HS-27A (cell line): Measurements from ENCODE around the gene ADIPOR2.
"Not testable (repeated sequence)": the region's sequence is repeated elsewhere in the genome, so short reads cannot be mapped to it uniquely, and the experiment has no call there.

Source experiments
- DNase-seq: peaks from one replicate; pipeline ENCODE4 v3.0.0-alpha.2; 2012; ENCODE audit warnings: low read depth, missing footprints

The ADIPOR2 gene

GRCh38 chr12:1705774-1706631 is 15.1 kb downstream of the ADIPOR2 start:
- DNase-seq, result no peak

- no peak for DNase-seq
These were observed 15.7 kb downstream of the ADIPOR2 start for GRCh38 chr12:1706632-1706980.

DNA sequence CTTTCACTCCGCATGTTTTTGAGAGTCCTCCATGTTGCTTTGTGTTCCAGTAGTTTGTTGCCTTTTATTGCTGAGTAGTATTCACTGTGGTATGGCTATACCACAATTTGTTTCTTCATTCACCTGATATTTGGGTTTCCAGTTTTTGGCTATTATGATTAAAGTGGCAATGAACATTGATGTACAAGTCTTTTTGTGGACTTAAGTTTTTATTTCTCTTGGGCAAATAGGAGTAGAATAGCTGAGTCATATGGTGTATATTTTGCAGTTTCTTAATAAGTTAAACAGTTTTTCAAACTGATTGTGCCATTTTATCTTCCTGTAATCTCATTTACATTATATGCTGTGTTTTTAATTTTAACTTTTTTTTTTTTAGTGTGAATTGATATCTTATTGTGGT is 16.2 kb downstream of the ADIPOR2 start:
- no peak for DNase-seq

GRCh38 chr12:1709968-1710367 is 19.1 kb downstream of the ADIPOR2 start:
- not testable (repeated sequence) for DNase-seq

DNA sequence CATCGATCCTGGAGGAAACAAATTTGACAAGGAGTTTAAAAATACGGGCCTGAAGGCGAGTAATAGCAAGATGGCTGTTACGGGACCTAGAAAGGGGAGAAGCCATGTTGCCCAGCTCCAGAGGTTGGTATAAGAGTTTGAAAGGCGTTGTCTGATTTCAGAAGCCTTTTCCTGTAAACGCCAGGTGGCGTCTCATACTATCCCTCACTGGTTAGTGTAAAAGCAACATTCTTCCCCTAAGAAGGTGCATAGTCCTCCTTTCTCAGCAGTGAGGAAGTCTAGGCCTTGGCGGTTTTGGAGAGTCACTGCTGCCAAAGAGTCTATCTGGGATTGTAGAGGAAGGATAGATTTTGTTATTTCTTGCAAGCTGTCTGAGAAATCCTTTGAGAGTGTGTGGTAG is 20.0 kb downstream of the ADIPOR2 start:
- DNase-seq, result not testable (repeated sequence)

GRCh38 chr12:1711536-1712211 is 20.8 kb downstream of the ADIPOR2 start:
- not testable (repeated sequence) for DNase-seq

GRCh38 chr12:1712305-1712704 is 21.4 kb downstream of the ADIPOR2 start:
- DNase-seq, result not testable (repeated sequence)

DNA sequence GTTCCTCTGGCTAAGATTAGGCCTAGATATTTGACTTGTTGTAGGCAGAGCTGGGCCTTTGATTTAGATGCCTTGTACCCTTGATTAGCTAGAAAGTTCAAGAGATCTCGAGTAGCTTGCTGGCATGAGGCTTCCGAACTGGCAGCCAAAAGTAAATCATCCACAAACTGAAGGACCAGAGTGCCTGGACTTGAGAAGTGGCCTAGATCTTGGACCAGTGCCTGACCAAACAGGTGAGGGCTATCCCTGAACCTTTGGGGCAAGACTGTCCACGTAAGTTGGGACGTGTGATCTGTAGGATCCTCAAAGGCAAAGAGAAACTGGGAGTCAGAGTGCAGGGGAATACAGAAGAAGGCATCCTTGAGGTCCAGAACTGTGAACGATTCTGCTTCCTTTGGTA is 22.0 kb downstream of the ADIPOR2 start:
- not testable (repeated sequence) for DNase-seq

GRCh38 chr12:1713783-1714348 is 23.0 kb downstream of the ADIPOR2 start:
- DNase-seq, result not testable (repeated sequence)

- not testable (repeated sequence) for DNase-seq
These were observed 24.6 kb downstream of the ADIPOR2 start for GRCh38 chr12:1715459-1715858.

DNA sequence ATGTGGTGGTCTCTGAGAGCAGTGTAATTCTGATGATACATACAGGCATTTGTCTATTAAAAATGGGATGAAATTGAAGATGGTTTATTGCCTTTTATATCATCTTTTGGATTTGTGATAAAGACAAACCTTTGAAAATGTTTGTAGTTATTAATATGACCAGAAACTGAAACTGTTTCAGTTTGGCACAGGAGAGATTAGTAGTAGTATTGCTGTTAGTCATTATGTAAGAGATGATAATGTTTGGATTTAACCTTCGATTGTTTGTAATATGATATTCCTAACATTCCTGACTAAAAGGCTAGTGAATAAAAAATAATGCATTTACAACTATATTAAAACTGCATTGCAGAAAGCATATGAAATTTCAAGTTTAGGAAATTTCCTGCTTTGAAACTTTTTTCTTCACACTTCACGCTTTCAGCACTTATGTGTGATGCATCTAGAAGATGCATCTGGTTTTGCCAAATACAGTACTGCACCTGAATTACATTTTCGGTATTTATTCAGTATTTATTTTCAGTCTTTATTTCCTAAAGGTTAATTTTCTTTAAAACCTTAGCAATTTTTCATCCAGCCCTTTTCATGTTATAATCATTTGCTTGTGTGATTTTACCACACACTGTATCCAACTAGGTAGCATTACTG is 25.5 kb downstream of the ADIPOR2 start:
- no peak for DNase-seq

DNA sequence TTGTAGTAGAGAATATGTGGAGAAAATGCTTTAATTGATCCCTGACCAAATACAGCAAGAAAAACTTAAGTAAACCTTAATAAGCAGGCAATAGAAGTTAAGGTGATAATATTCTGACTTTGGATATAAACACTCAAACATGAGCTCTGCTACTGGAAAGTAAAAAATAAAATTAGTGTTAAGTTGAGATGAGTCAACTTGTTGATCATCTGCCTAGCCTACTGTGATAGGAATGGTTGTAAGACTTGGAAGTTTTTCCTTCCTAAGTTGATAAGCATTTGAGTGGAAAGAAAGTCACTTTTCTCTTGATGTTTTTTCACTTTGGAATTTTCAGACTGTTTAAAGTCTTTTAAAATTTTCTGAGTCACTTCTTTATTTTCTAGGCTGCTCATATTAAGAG is 26.0 kb downstream of the ADIPOR2 start:
- DNase-seq, result no peak

GRCh38 chr12:1719139-1719538 is 28.3 kb downstream of the ADIPOR2 start:
- no peak for DNase-seq

GRCh38 chr12:1720494-1720893 is 29.6 kb downstream of the ADIPOR2 start:
- no peak for DNase-seq

DNA sequence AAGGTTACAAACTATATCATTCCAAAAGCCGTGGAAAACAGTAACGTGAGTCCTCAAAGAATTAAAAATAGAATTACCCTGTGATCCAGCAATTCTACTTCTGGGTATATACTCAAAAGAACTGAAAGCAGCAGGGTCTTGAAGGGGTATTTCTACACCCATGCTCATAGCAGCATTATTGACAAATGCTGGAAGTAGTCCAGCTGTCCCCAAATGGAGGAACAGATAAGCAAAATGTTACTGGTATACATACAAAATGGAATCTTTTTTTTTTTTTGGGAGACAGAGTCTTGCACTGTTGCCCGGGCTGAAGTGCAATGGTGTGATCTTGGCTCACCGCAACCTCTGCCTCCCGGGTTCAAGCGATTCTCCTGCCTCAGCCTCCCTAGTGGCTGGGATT is 32.9 kb downstream of the ADIPOR2 start:
- no peak for DNase-seq

DNA sequence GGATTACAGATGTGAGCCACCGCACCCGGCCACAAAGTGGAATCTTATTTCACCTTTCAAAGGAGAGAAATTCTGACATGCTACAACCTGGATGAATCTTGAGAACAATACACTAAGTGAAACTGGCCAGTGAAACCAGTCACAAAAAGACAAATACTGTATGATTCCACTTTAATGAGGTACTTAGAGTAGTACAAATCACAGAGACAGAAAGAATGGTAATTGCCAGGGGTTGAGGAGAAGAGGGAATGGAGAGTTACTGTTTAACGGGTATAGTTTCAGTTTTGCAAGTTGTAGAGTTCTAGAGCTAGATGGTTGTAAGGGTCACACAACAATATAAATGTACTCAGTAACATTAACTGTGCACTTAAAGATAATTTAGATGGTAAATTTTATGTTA is 33.4 kb downstream of the ADIPOR2 start:
- no peak for DNase-seq

GRCh38 chr12:1726753-1727152 is 35.9 kb downstream of the ADIPOR2 start:
- DNase-seq, result no peak

GRCh38 chr12:1728824-1729223 is 38.0 kb downstream of the ADIPOR2 start:
- DNase-seq, result no peak

DNA sequence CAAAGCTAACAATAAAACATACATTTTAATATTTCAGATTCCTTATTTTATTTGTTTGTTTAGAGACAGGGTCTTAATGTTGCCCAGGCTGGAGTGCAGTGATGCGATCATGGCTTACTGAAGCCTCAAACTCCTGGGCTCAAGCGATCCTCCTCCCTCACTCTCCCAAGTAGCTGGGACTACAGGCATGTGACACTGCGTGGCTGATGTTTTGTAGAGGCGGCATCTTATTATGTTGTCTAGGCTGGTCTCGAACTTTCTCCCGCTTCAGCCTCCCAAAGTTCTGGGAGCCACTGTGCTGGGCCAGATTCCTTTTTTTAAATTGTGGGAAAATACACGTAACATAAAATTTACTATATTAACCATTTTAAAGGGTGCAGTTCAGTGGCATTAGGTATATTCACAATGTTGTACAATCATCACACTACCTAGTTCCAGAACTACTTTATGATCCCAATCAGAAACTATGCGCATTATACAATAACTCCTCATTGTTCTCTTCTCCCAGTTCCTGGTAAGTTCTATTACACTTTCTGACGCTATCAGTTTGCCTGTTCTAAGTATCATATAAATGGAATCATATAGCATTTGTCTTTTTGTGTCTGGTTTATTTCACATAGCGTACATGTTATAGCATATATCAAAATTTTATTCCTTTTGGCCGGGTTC is 40.3 kb downstream of the ADIPOR2 start:
- DNase-seq, result no peak

DNA sequence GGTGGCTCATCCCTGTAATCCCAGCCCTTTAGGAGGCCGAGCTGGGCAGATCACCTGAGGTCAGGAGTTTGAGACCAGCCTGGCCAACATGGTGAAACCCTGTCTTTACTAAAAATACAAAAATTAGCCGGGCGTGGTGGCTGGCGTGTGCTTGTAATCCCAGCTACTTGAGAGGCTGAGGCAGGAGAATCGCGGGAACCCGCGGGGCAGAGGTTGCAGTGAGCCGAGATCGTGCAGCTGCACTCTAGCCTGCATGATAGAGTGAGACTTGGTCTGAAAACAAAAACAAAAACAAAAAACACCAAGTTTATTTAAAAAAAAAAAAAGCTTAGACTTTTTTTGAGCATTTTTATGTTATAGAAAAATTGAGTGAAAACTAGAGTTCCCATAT is 40.8 kb downstream of the ADIPOR2 start:
- not testable (repeated sequence) for DNase-seq

DNA sequence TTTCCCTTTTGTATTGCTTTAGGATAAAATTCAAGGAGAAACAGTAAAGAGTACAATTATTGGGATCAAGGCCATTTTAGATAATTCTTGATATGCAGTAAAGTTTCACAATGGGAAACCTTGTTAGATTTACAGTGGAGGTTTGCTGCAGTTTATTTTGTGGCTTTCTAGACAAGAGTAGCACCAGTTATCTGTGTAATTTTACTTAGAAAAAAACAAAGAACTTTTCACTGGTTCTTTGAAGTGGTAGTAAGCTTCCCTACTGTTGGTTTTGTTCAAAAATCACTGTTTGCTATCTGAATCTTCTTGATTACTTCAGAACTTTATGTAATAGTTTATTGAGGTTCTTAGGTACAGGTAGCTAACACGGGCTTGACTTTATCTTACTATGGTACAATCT is 42.0 kb downstream of the ADIPOR2 start:
- no peak for DNase-seq

DNA sequence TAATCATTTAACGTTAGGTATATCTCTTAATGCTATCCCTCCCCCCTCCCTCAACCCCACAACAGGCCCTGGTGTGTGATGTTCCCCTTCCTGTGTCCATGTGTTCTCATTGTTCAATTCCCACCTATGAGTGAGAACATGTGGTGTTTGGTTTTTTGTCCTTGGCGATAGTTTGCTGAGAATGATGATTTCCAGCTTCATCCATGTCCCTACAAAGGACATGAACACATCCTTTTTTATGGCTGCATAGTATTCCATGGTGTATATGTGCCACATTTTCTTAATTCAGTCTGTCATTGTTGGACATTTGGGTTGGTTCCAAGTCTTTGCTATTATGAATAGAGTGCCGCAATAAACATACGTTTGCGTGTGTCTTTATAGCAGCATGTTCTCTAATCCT is 42.8 kb downstream of the ADIPOR2 start:
- DNase-seq, result not testable (repeated sequence)
